IPS-20b (cell line): ENCODE measurements around the gene WDR93.
"Not testable (repeated sequence)": the region's sequence is repeated elsewhere in the genome, so short reads cannot be mapped to it uniquely, and the experiment has no call there.

ENCODE experiments used
- H3K27ac ChIP-seq: one replicate; pipeline ENCODE4 v1.5.1; 2013; ENCODE audit warnings: low read length
- H3K27me3 ChIP-seq: 2 replicates; pipeline ENCODE4 v1.6.1; 2013; ENCODE audit warnings: mild to moderate bottlenecking, low read length, inconsistent platforms; ENCODE audit not compliant: insufficient read depth
- H3K36me3 ChIP-seq: 2 replicates; pipeline ENCODE4 v1.6.1; 2013; ENCODE audit warnings: low read depth, mild to moderate bottlenecking, inconsistent platforms, low read length, moderate library complexity; ENCODE audit not compliant: insufficient read depth
- H3K4me1 ChIP-seq: 2 replicates; pipeline ENCODE4 v1.6.1; 2013; ENCODE audit warnings: mild to moderate bottlenecking, control low read depth, inconsistent platforms, low read length, moderate library complexity; ENCODE audit not compliant: insufficient read depth
- H3K4me3 ChIP-seq: 2 replicates; pipeline ENCODE4 v1.5.1; 2013; ENCODE audit warnings: mild to moderate bottlenecking, low read length, inconsistent platforms
- H3K9ac ChIP-seq: 2 replicates; pipeline ENCODE4 v1.6.1; 2013; ENCODE audit warnings: low read depth, mild to moderate bottlenecking, inconsistent platforms, low read length, moderate library complexity
- H3K9me3 ChIP-seq: 2 replicates; pipeline ENCODE4 v1.6.1; 2013; ENCODE audit warnings: mild to moderate bottlenecking, low read depth, low read length, inconsistent platforms; ENCODE audit not compliant: insufficient read depth

Gene WDR93

GRCh38 chr15:89787944-89788343 is 97.3 kb downstream of the WDR93 start:
- H3K27me3 ChIP-seq, result peaks cover 4% of the 10 kb centered on the region; the same call in 1 of the 2 replicates
- no peaks in the 10 kb centered on the region for H3K36me3 ChIP-seq
- H3K4me3 ChIP-seq, result no peak overlapping the region
- no peak overlapping the region for H3K9ac ChIP-seq
- peaks cover 11% of the 10 kb centered on the region; the same call in 1 of the 2 replicates for H3K4me1 ChIP-seq
- H3K9me3 ChIP-seq, result no peaks in the 10 kb centered on the region
- H3K27ac ChIP-seq, result no peak overlapping the region

GRCh38 chr15:89788585-89788984 is 98.0 kb downstream of the WDR93 start:
- not testable (repeated sequence) for H3K9me3 ChIP-seq, H3K27me3 ChIP-seq, H3K4me3 ChIP-seq, H3K27ac ChIP-seq, H3K4me1 ChIP-seq, H3K9ac ChIP-seq, H3K36me3 ChIP-seq

DNA sequence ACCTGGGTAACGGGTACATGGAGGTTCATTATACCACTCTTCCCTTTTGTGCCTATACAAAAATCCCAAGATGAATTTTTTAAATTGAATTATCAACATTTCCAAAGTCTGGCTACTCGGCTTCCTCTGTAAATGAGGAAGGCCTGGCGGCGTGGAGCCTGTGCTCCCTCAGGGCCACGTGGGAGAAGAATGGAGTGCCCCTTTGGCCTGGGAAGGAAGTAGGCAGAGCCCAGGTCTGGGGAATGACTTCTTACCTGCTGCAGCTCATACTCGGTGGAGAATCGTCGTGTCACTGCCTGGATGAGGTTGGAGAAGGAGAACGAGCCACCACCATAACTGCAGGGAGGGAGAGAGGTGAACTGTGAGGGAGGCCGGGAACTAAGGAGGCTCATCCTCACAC is 99.6 kb downstream of the WDR93 start:
- H3K4me3 ChIP-seq, result no peak overlapping the region
- H3K27me3 ChIP-seq, result no peaks in the 10 kb centered on the region
- no peak overlapping the region for H3K27ac ChIP-seq
- no peak overlapping the region for H3K9ac ChIP-seq
- H3K9me3 ChIP-seq, result no peaks in the 10 kb centered on the region
- H3K36me3 ChIP-seq, result no peaks in the 10 kb centered on the region
- no peaks in the 10 kb centered on the region for H3K4me1 ChIP-seq

GRCh38 chr15:89790661-89791060 is 100.0 kb downstream of the WDR93 start:
- H3K9me3 ChIP-seq, result no peaks in the 10 kb centered on the region
- no peak overlapping the region for H3K4me3 ChIP-seq
- H3K27me3 ChIP-seq, result no peaks in the 10 kb centered on the region
- H3K27ac ChIP-seq, result no peak overlapping the region
- no peak overlapping the region for H3K9ac ChIP-seq
- no peaks in the 10 kb centered on the region for H3K4me1 ChIP-seq
- H3K36me3 ChIP-seq, result no peaks in the 10 kb centered on the region

DNA sequence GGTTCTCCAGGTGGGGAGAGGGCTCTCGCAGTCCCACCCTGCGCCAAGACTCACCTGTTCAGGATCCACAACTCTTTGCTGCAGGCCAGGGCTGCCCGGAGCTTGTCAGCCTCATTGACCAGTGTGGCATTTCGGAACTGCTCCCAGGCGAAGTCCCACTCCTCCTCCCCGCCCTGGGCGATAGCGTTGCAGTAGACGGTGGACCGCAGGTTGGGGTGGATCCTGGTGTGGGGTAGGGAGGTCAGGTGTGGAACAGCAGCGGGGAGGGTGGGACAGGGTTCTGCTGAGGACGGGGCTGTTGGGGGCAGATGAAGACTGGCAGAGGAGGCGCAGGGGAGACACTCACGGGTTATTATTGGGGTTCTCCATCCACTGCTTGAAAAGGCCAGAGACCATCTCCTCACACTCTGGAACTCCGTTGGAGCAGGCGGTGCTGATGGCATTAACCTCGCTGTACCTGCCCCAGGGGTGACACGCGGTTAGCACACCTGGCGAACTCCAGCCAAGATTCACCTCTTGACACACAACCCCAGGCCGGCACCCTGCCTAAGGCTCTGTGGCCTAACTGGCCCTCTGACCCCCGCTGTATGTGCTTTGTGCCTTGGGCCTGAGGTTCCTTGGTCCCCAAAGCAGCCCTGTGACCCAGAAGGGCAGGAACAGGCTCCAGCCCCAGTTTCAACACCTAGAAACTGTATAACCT is 101.6 kb downstream of the WDR93 start:
- H3K27me3 ChIP-seq, result no peaks in the 10 kb centered on the region
- H3K36me3 ChIP-seq, result no peaks in the 10 kb centered on the region
- H3K9ac ChIP-seq, result no peak overlapping the region
- no peaks in the 10 kb centered on the region for H3K4me1 ChIP-seq
- no peak overlapping the region for H3K4me3 ChIP-seq
- no peaks in the 10 kb centered on the region for H3K9me3 ChIP-seq
- H3K27ac ChIP-seq, result no peak overlapping the region
